WTC11 (cell line): ENCODE data around the gene CD22. TPM values are rescaled to one million over a fixed set of nuclear protein-coding genes. Genes with fewer than 3 reads are reported as not detected.

Source experiments
- ATAC-seq: fragments of 200-7000 bp; cut with Tn5 transposase; 2 replicates; pipeline ENCODE4 v1.10.0; 2021; ENCODE audit warnings: mild to moderate bottlenecking, moderate library complexity
- CTCF ChIA-PET: fragments of 300-600 bp; sonication (Branson Sonifier 250); formaldehyde crosslinking; loops from one replicate; lab custom pipeline; 2021; ENCODE audit warnings: antibody characterized with exemption; lab: Charles Lee
- POLR2A ChIA-PET: fragments of 350-600 bp; sonication (Branson Sonifier 250); formaldehyde crosslinking; loops from one replicate; lab custom pipeline; 2021; ENCODE audit warnings: antibody characterized with exemption; lab: Charles Lee
- DNase-seq: peaks from one replicate; pipeline ENCODE4 v3.0.0; 2021; ENCODE audit warnings: low spot score
- H3K27ac Mint-ChIP-seq: 2 replicates; pipeline ENCODE4 v1.8.0; 2021; ENCODE audit warnings: mixed read lengths
- H3K27me3 Mint-ChIP-seq: 2 replicates; pipeline ENCODE4 v1.8.0; 2021; ENCODE audit warnings: low read depth, mild to moderate bottlenecking, moderate library complexity, mixed read lengths
- H3K36me3 Mint-ChIP-seq: 2 replicates; pipeline ENCODE4 v1.8.0; 2021; ENCODE audit warnings: mixed read lengths
- H3K4me1 Mint-ChIP-seq: 2 replicates; pipeline ENCODE4 v1.8.0; 2022; ENCODE audit warnings: mixed read lengths
- H3K4me3 Mint-ChIP-seq: 2 replicates; pipeline ENCODE4 v1.8.0; 2021; ENCODE audit warnings: mild to moderate bottlenecking, moderate library complexity, mixed read lengths
- H3K9me3 Mint-ChIP-seq: 2 replicates; pipeline ENCODE4 v1.8.0; 2021; ENCODE audit warnings: mixed read lengths
- AFF4 ChIP-seq: sonication (generic); formaldehyde crosslinking; IDR thresholded peaks from 2 replicates; pipeline ENCODE4 v1.8.1; 2023; ENCODE audit warnings: mild to moderate bottlenecking, missing genetic modification reagents, borderline replicate concordance
- CDX4 ChIP-seq: fragments of 250-450 bp; sonication (Bioruptor Pico); IDR thresholded peaks from 2 replicates; pipeline ENCODE4 v1.9.0; 2021; ENCODE audit warnings: moderate library complexity, mild to moderate bottlenecking, inconsistent platforms, borderline replicate concordance
- CTCF ChIP-seq: fragments of 200-600 bp; IDR thresholded peaks from 2 replicates; pipeline ENCODE4 v1.8.0; 2022; ENCODE audit warnings: antibody characterized with exemption
- ELF4 ChIP-seq: sonication (generic); formaldehyde crosslinking; IDR thresholded peaks from 2 replicates; pipeline ENCODE4 v1.8.1; 2022; ENCODE audit warnings: low read depth, mild to moderate bottlenecking, moderate library complexity, missing genetic modification reagents
- FOXJ3 ChIP-seq: sonication (generic); formaldehyde crosslinking; IDR thresholded peaks from 2 replicates; pipeline ENCODE4 v1.9.0; 2021; ENCODE audit warnings: missing genetic modification reagents, mild to moderate bottlenecking, borderline replicate concordance
- FOXP1 ChIP-seq: sonication (generic); formaldehyde crosslinking; IDR thresholded peaks from 2 replicates; pipeline ENCODE4 v1.8.0; 2022; ENCODE audit warnings: missing genetic modification reagents, mild to moderate bottlenecking, moderate library complexity, borderline replicate concordance
- GTF2I ChIP-seq: fragments of 250-450 bp; sonication (Bioruptor Pico); conservative IDR thresholded peaks from 2 replicates; pipeline ENCODE4 v1.4.0; 2021; ENCODE audit warnings: mild to moderate bottlenecking
- JAZF1 ChIP-seq: fragments of 250-450 bp; sonication (Bioruptor Pico); IDR thresholded peaks from 2 replicates; pipeline ENCODE4 v1.9.0; 2021; ENCODE audit warnings: moderate library complexity, mild to moderate bottlenecking, inconsistent platforms
- JUN ChIP-seq: sonication (generic); formaldehyde crosslinking; IDR thresholded peaks from 2 replicates; pipeline ENCODE4 v1.8.0; 2023; ENCODE audit warnings: mild to moderate bottlenecking, missing genetic modification reagents
- PREB ChIP-seq: sonication (generic); formaldehyde crosslinking; IDR thresholded peaks from 2 replicates; pipeline ENCODE4 v1.8.1; 2022; ENCODE audit warnings: mild to moderate bottlenecking, missing genetic modification reagents, moderate library complexity, borderline replicate concordance
- SMAD4 ChIP-seq: sonication (generic); formaldehyde crosslinking; IDR thresholded peaks from 2 replicates; pipeline ENCODE4 v1.8.0; 2022; ENCODE audit warnings: mild to moderate bottlenecking, missing genetic modification reagents
- TEAD4 ChIP-seq: sonication (generic); formaldehyde crosslinking; IDR thresholded peaks from 2 replicates; pipeline ENCODE4 v1.8.0; 2022; ENCODE audit warnings: mild to moderate bottlenecking, missing genetic modification reagents
- ZNF121 ChIP-seq: sonication (generic); formaldehyde crosslinking; IDR thresholded peaks from 2 replicates; pipeline ENCODE4 v1.8.0; 2023; ENCODE audit warnings: missing genetic modification reagents
- ZNF317 ChIP-seq: sonication (generic); formaldehyde crosslinking; IDR thresholded peaks from 2 replicates; pipeline ENCODE4 v1.8.1; 2023; ENCODE audit warnings: low read depth, mild to moderate bottlenecking, moderate library complexity, missing genetic modification reagents, borderline replicate concordance
- ZNF425 ChIP-seq: fragments of 250-450 bp; sonication (Bioruptor Pico); conservative IDR thresholded peaks from 2 replicates; pipeline ENCODE4 v1.9.0; 2021; ENCODE audit warnings: mild to moderate bottlenecking
- total RNA-seq: library from RNA; stranded (reverse); gene quantifications from 3 replicates; pipeline ENCODE4 v1.2.3, GENCODE V29; 2021

The CD22 gene
- total RNA-seq, 1 experiment from 2014 or later, result 0.28 TPM

- Mint-ChIP-seq H3K36me3 (no peaks in the 10 kb centered on the region), H3K27ac (no peak overlapping the region), H3K4me3 (no peak overlapping the region), H3K4me1 (no peaks in the 10 kb centered on the region), H3K27me3 (no peaks in the 10 kb centered on the region; the same call in 1 of the 2 replicates), H3K9me3 (no peaks in the 10 kb centered on the region; the same call in 1 of the 2 replicates)
- POLR2A ChIA-PET, result no interaction called here
- peak; percentile 52 for DNase-seq
- TF ChIP-seq ELF4 (no peak), ZNF121 (CRISPR knock-in tag) (peak; percentile 98), GTF2I (CRISPR knock-in tag) (peak; percentile 91), CTCF (peak; percentile 37; the same call in 1 of the 2 replicates), PREB (no peak), SMAD4 (CRISPR knock-in tag) (no peak)
- ATAC-seq, result peak; percentile 87
- CTCF ChIA-PET, result interaction anchor here (0.9 to 2.1 kb wide), 11 partner anchors 9 to 263 kb away, joined by 3 to 12 read pairs (median 4); partner anchors contain the start of gene CD22
Observed at GRCh38 chr19:35306473-35307246, 22.3 kb upstream of the CD22 start.

GRCh38 chr19:35307931-35308330 is 21.1 kb upstream of the CD22 start:
- H3K4me1 Mint-ChIP-seq, result no peaks in the 10 kb centered on the region
- peak overlapping the region; percentile 6; the same call in 1 of the 2 replicates for H3K27ac Mint-ChIP-seq
- ChIA-PET POLR2A (no interaction called here), CTCF (no interaction called here)
- ATAC-seq (no peak), DNase-seq (no peak)
- H3K27me3 Mint-ChIP-seq, result no peaks in the 10 kb centered on the region
- H3K36me3 Mint-ChIP-seq, result no peaks in the 10 kb centered on the region
- TF ChIP-seq GTF2I (CRISPR knock-in tag) (no peak), JUN (CRISPR knock-in tag) (no peak), AFF4 (no peak), ZNF317 (CRISPR knock-in tag) (no peak), FOXP1 (no peak), TEAD4 (no peak)
- TF ChIP-seq, all 79 proteins: peak for 0
- Mint-ChIP-seq H3K4me3 (no peak overlapping the region), H3K9me3 (no peaks in the 10 kb centered on the region)

- DNase-seq, result no peak
- Mint-ChIP-seq H3K27me3 (no peaks in the 10 kb centered on the region), H3K36me3 (no peaks in the 10 kb centered on the region), H3K4me1 (no peaks in the 10 kb centered on the region), H3K9me3 (no peaks in the 10 kb centered on the region), H3K4me3 (no peak overlapping the region), H3K27ac (0 out of 2 replicates have a peak overlapping the region, but pooled peaks have one; percentile 48)
- ChIA-PET POLR2A (no interaction called here), CTCF (interaction anchor here (1.2 kb wide), 1 partner anchor 241 kb away, joined by 4 read pairs; no protein-coding TSS in a partner anchor)
- ATAC-seq, result no peak
- TF ChIP-seq CTCF (no peak), CDX4 (CRISPR knock-in tag) (no peak), FOXJ3 (CRISPR knock-in tag) (no peak), JAZF1 (CRISPR knock-in tag) (no peak), ZNF425 (CRISPR knock-in tag) (no peak)
Observed at GRCh38 chr19:35308910-35309309, 20.1 kb upstream of the CD22 start.
